Stomach (tissue), 9 donors: ENCODE measurements around the gene NAT9. TPM values are rescaled to one million over a fixed set of nuclear protein-coding genes. Genes with fewer than 3 reads are reported as not detected.

Experiments
- DNase-seq, 2 donors: peaks; one replicate each; pipeline versions ENCODE4 v3.0.0 to v3.0.0-alpha.2; 2013 to 2019
- H3K27ac ChIP-seq, 5 donors: fragments of 200-600 bp in 4 of 5; sonication (generic) in 4 of 5; one replicate each; pipeline ENCODE4 v1.5.1; 2013 to 2019; ENCODE audit warnings: mild to moderate bottlenecking in 1 of 5, moderate library complexity in 1 of 5
- H3K27me3 ChIP-seq, 3 donors: fragments of 200-600 bp; sonication (generic); one replicate each; pipeline ENCODE4 v1.5.1; 2017 to 2019; ENCODE audit warnings: mixed run types in 1 of 3
- H3K36me3 ChIP-seq, 4 donors: fragments of 200-600 bp; sonication (generic); 1 replicate in 3 of 4; 2 replicates in 1 of 4; pipeline ENCODE4 v1.5.1; 2016 to 2019
- H3K4me1 ChIP-seq, 4 donors: fragments of 200-600 bp; sonication (generic); one replicate each; pipeline ENCODE4 v1.5.1; 2016 to 2019
- H3K4me3 ChIP-seq, 4 donors: fragments of 200-600 bp; sonication (generic) in 3 of 4; one replicate each; pipeline ENCODE4 v1.5.1; 2016 to 2019; ENCODE audit warnings: mild to moderate bottlenecking in 1 of 4
- H3K9me3 ChIP-seq, 4 donors: fragments of 200-600 bp; sonication (generic); one replicate each; pipeline ENCODE4 v1.5.1; 2016 to 2019
- EP300 ChIP-seq: sonication (generic); formaldehyde crosslinking; IDR thresholded peaks from one replicate; pipeline ENCODE4 v1.6.1; 2017; ENCODE audit warnings: antibody characterized with exemption
- POLR2A ChIP-seq, 4 donors: fragments of 450-650 bp; IDR thresholded peaks; one replicate each; pipeline ENCODE4 v1.6.1; 2016; ENCODE audit warnings: antibody characterized with exemption in 4 of 4, control low read depth in 2 of 4, mild to moderate bottlenecking in 1 of 4, moderate library complexity in 1 of 4
- POLR2AphosphoS5 ChIP-seq, 3 donors: sonication (generic); formaldehyde crosslinking; IDR thresholded peaks; one replicate each; pipeline ENCODE4 v1.6.1; 2016; ENCODE audit warnings: antibody characterized with exemption in 3 of 3
- WGBS, 5 donors: extraction: QIAGEN DNeasy Blood & Tissue Kit in 3 of 5; methylation state at CpG; one replicate each; pipeline versions ENCODE4 v1.1.5 to v1.1.7; 2013 to 2018; 5-methylcytosine and 5-hydroxymethylcytosine counted together
- intact Hi-C: fragments of 100-400 bp; cut with DNase I; formaldehyde crosslinking; loops from one replicate; pipeline ENCODE4 v1.15.1; 2023; ENCODE audit warnings: low total_unique reads
- polyA plus RNA-seq, 3 donors: library from polyadenylated mRNA; stranded (reverse); fragments of 200-250 nt; gene quantifications; one replicate each; pipeline ENCODE4 v1.2.3, GENCODE V29; 2013
- total RNA-seq, 5 donors: library from RNA; depleted of rRNA; stranded (reverse); fragments of >200 nt; gene quantifications; one replicate each; pipeline versions ENCODE4 v1.1.0 to v1.2.3, GENCODE V29; 2014 to 2016
- TF ChIP-seq, protein P1 (sequence below), 7 experiments: fragments of 450-650 bp in 4 of 7; fragments of 200-600 bp in 3 of 7; sonication (generic) in 3 of 7; IDR thresholded peaks; one replicate each; pipeline ENCODE4 v1.5.1; 2016 to 2019; ENCODE audit warnings: antibody characterized with exemption in 7 of 7, control low read depth in 2 of 7, mild to moderate bottlenecking in 1 of 7
- donor health status: healthy with polysubstance abuse.
- donor health status: Bipolar disorder and iron deficiency.
- donor health status: healthy.

Gene NAT9
- total and polyA plus RNA-seq, 8 donors = 14.5 to 33.5 (median 21.9) TPM

DNA sequence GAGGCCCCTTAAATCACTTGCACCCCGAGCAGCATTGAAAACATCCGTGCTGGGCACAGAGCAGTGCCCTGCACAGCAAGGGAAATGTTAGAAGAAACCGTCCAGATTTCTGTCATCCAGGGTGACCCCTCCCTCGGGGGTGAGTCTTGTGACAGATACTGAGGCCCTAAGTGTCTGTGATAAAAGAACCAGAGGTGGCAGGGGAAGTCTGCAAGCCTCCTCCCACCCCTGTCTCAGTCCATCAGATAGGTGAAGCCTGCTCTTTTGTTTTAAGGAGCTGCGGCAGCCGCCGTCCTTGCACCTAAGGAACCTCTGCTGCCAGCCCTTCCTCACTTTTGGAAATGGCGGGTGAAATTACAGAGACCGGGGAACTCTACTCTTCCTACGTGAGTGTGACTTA, 845 bp upstream of the NAT9 start:
- Histone ChIP-seq H3K27ac (peak overlapping the region in 3 of 5 donors; percentile 82 to 87 (median 85)), H3K9me3 (no peaks in the 10 kb centered on the region), H3K4me1 (peaks cover 19 to 59% (median 30%) of the 10 kb centered on the region in 4 donors), H3K27me3 (no peaks in the 10 kb centered on the region), H3K36me3 (peaks cover 19 to 49% (median 38%) of the 10 kb centered on the region in 4 donors), H3K4me3 (peak overlapping the region; percentile 92 to 98 (median 95))
- TF ChIP-seq, protein P1, sequence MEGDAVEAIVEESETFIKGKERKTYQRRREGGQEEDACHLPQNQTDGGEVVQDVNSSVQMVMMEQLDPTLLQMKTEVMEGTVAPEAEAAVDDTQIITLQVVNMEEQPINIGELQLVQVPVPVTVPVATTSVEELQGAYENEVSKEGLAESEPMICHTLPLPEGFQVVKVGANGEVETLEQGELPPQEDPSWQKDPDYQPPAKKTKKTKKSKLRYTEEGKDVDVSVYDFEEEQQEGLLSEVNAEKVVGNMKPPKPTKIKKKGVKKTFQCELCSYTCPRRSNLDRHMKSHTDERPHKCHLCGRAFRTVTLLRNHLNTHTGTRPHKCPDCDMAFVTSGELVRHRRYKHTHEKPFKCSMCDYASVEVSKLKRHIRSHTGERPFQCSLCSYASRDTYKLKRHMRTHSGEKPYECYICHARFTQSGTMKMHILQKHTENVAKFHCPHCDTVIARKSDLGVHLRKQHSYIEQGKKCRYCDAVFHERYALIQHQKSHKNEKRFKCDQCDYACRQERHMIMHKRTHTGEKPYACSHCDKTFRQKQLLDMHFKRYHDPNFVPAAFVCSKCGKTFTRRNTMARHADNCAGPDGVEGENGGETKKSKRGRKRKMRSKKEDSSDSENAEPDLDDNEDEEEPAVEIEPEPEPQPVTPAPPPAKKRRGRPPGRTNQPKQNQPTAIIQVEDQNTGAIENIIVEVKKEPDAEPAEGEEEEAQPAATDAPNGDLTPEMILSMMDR (IDR thresholded peaks at IDR 0.05) = no peak
- TF ChIP-seq EP300 (no peak), POLR2AphosphoS5 (IDR thresholded peaks at IDR 0.05) (no peak), POLR2A (IDR thresholded peaks at IDR 0.05) (no peak)
- DNase-seq = no peak
- intact Hi-C loops = no loop called here
- WGBS, 5 donors = 18 to 27% (median 23%) methylated on average over 10 of the region's 10 CpGs

DNA sequence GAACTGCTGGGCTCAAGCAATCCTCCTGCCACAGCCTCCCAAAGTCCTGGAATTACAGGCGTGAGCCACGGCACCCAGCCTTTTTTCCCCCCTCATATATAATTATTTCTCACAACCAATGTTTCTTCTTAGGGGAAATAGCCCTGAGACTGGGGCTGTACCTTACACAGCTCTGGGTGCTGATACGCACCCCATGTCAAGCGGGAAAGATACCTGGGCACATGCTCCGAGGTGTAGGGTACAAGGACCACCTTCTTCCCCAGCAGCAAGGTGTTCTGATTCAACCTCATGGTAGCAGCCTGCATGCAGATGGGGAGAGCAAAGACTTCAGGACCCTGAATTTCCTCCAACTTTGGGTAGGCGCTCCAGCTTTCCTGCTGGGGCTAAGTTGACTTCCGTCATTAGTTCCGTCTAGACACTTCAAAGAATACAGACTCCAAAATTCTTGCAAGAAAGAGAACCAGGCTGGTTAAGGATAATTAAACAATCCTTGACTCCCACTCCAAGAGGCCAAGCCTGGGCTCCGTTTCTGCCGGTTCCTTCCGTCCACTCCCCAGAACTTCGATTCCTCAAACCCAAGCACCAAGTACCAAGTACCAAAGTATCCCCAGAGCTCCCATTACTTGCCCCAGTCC, 619 bp downstream of the NAT9 start:
- Histone ChIP-seq H3K27me3 (no peaks in the 10 kb centered on the region), H3K4me1 (peaks cover 19 to 62% (median 34%) of the 10 kb centered on the region in 4 donors), H3K4me3 (peak overlapping the region; percentile 92 to 98 (median 95)), H3K27ac (peak overlapping the region; percentile 55 to 87 (median 82)), H3K36me3 (peaks cover 31 to 51% (median 45%) of the 10 kb centered on the region in 4 donors), H3K9me3 (no peaks in the 10 kb centered on the region)
- intact Hi-C loops = no loop called here
- DNase-seq = no peak
- TF ChIP-seq POLR2A (IDR thresholded peaks at IDR 0.05) (no peak), POLR2AphosphoS5 (IDR thresholded peaks at IDR 0.05) (no peak), EP300 (no peak)
- TF ChIP-seq, protein P1 (IDR thresholded peaks at IDR 0.05) = no peak
- WGBS, 5 donors = 32 to 36% (median 35%) methylated on average over 12 of the region's 12 CpGs

DNA sequence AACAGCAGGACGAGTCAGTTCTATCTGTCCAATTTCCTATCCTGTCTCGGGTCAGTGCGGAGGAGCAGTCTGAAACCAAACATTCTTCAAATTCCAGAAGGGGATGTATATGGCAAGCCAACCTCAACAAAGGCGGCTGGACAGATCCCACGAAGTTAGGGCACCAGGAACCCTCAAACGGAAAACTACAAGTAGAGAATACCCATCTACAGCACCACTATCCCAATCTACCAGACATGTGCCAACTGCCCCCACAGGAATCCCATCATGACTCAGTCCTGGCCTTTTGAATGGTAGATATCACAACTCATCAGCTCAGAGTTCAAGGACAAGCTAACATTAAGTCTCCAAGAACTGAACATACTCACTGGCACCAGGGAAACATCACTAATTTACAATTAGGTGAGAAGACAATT, 2.3 kb downstream of the NAT9 start:
- 65 to 83% (median 74%) methylated on average over 6 of the region's 6 CpGs for WGBS, 5 donors
- intact Hi-C loops = no loop called here
- no peak overlapping the region for H3K4me3 ChIP-seq
- TF ChIP-seq, protein P1 (IDR thresholded peaks at IDR 0.05) = no peak
- TF ChIP-seq POLR2AphosphoS5 (IDR thresholded peaks at IDR 0.05) (no peak), EP300 (no peak), POLR2A (IDR thresholded peaks at IDR 0.05) (no peak)
- peaks cover 36 to 64% (median 46%) of the 10 kb centered on the region in 4 donors for H3K4me1 ChIP-seq
- no peaks in the 10 kb centered on the region for H3K27me3 ChIP-seq
- peaks cover 31 to 51% (median 48%) of the 10 kb centered on the region in 4 donors for H3K36me3 ChIP-seq
- no peak for DNase-seq
- H3K27ac ChIP-seq = no peak overlapping the region
- no peaks in the 10 kb centered on the region for H3K9me3 ChIP-seq

DNA sequence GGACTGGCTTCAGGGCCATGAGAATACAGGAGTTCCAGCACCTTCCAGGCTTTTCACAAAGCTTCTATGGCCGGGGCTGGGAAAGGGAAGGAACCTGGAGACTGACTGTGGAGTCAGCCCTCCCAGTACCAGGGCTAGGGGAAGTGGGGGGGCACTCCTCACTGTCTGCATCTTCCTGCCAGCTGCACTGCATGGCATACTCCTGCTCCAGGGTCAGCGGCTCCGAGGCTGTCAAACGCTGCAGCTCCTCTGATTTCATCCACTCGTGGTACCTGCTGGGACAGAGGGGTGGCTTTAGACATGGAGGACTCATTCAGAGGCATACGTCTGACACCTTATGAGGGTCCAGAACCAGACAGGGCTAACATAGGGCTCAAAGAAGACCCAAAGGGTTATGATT, 2.7 kb downstream of the NAT9 start:
- Histone ChIP-seq H3K9me3 (no peaks in the 10 kb centered on the region), H3K4me1 (peaks cover 38 to 64% (median 49%) of the 10 kb centered on the region in 4 donors), H3K27ac (no peak overlapping the region), H3K36me3 (peaks cover 31 to 56% (median 53%) of the 10 kb centered on the region in 4 donors), H3K4me3 (no peak overlapping the region), H3K27me3 (no peaks in the 10 kb centered on the region)
- TF ChIP-seq EP300 (no peak), POLR2A (IDR thresholded peaks at IDR 0.05) (no peak), POLR2AphosphoS5 (IDR thresholded peaks at IDR 0.05) (no peak)
- TF ChIP-seq, protein P1 (IDR thresholded peaks at IDR 0.05) = no peak
- no peak for DNase-seq
- intact Hi-C loops = no loop called here
- 74 to 86% (median 83%) methylated on average over 6 of the region's 6 CpGs for WGBS, 5 donors
